B cell (primary cell): ENCODE measurements around the gene VPS39.

Experiments
- EZH2 ChIP-seq: IDR thresholded peaks from 2 replicates; pipeline ENCODE4 v1.6.1; 2012; ENCODE audit warnings: borderline replicate concordance, low read depth, mild to moderate bottlenecking, moderate library complexity, low read length; ENCODE audit not compliant: insufficient read depth, poor library complexity, severe bottlenecking
- TF ChIP-seq, protein P1 (sequence below): fragments of 200-600 bp; IDR thresholded peaks from one replicate; pipeline ENCODE4 v1.8.0; 2022; ENCODE audit warnings: antibody characterized with exemption, mild to moderate bottlenecking

DNA sequence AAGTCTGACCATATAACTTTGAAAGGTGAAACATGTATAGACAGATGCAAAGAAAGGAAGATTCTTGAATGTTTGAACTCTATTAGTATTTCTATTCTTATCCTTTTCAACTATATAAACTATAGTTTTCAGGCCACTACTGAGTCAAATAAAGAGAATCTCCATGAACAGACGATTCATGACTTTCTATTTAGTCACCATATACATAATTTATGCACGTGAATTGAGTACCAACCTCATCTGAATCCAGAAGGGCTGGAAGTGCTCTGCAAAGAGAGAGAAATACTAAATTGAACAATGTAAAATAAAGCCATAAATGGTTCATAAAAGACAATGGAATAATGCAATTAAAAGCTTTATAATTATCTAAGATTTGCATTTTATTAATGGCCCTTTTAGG, 9.5 kb upstream of the VPS39 start:
- TF ChIP-seq, protein P1, sequence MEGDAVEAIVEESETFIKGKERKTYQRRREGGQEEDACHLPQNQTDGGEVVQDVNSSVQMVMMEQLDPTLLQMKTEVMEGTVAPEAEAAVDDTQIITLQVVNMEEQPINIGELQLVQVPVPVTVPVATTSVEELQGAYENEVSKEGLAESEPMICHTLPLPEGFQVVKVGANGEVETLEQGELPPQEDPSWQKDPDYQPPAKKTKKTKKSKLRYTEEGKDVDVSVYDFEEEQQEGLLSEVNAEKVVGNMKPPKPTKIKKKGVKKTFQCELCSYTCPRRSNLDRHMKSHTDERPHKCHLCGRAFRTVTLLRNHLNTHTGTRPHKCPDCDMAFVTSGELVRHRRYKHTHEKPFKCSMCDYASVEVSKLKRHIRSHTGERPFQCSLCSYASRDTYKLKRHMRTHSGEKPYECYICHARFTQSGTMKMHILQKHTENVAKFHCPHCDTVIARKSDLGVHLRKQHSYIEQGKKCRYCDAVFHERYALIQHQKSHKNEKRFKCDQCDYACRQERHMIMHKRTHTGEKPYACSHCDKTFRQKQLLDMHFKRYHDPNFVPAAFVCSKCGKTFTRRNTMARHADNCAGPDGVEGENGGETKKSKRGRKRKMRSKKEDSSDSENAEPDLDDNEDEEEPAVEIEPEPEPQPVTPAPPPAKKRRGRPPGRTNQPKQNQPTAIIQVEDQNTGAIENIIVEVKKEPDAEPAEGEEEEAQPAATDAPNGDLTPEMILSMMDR: no peak
- no peak for TF ChIP-seq EZH2
